NCI-H69 (cell line): ENCODE data around the gene TAF11L4.
"Not testable (repeated sequence)": the region's sequence is repeated elsewhere in the genome, so short reads cannot be mapped to it uniquely, and the experiment has no call there.

ENCODE experiments used
- DNase-seq: peaks from one replicate; lab custom pipeline; 2025; lab: John Stamatoyannopoulos, UW

TAF11L4 gene

GRCh38 chr5:17521501-17521900, at the start of gene TAF11L4:
Gene TAF11L4, plus strand, starts transcription at chr5:17521801.
- DNase-seq = not testable (repeated sequence)

- not testable (repeated sequence) for DNase-seq
Observed at GRCh38 chr5:17475064-17475463, 46.5 kb upstream of the TAF11L4 start.

GRCh38 chr5:17477043-17477442, 44.6 kb upstream of the TAF11L4 start:
- DNase-seq = no peak

- DNase-seq = no peak
Observed at GRCh38 chr5:17477573-17478265, 43.9 kb upstream of the TAF11L4 start.

GRCh38 chr5:17481378-17481777, 40.2 kb upstream of the TAF11L4 start:
- DNase-seq = no peak

GRCh38 chr5:17482790-17483189, 38.8 kb upstream of the TAF11L4 start:
- no peak for DNase-seq

- not testable (repeated sequence) for DNase-seq
Observed at GRCh38 chr5:17486464-17487173, 35.0 kb upstream of the TAF11L4 start.

GRCh38 chr5:17487174-17487512, 34.5 kb upstream of the TAF11L4 start:
- DNase-seq = no peak

- DNase-seq = not testable (repeated sequence)
Observed at GRCh38 chr5:17491257-17491656, 30.3 kb upstream of the TAF11L4 start.

- DNase-seq = no peak
Observed at GRCh38 chr5:17492770-17493169, 28.8 kb upstream of the TAF11L4 start.

GRCh38 chr5:17497446-17497845, 24.2 kb upstream of the TAF11L4 start:
- no peak for DNase-seq

GRCh38 chr5:17497931-17498330, 23.7 kb upstream of the TAF11L4 start, which contains the start of gene TAF11L2:
Gene TAF11L2, plus strand, starts transcription at chr5:17498231.
- not testable (repeated sequence) for DNase-seq

GRCh38 chr5:17511775-17512325, 9.8 kb upstream of the TAF11L4 start:
- DNase-seq = no peak

- not testable (repeated sequence) for DNase-seq
Observed at GRCh38 chr5:17517526-17517925, 4.1 kb upstream of the TAF11L4 start.

GRCh38 chr5:17518067-17518466, 3.5 kb upstream of the TAF11L4 start, which contains the start of gene TAF11L3:
Gene TAF11L3, plus strand, starts transcription at chr5:17518367.
- not testable (repeated sequence) for DNase-seq

- DNase-seq = not testable (repeated sequence)
Observed at GRCh38 chr5:17519508-17519907, 2.1 kb upstream of the TAF11L4 start.

GRCh38 chr5:17524935-17525334, 3.3 kb downstream of the TAF11L4 start, which contains the start of gene TAF11L5:
Gene TAF11L5, plus strand, starts transcription at chr5:17525235.
- DNase-seq = not testable (repeated sequence)

GRCh38 chr5:17526504-17526903, 4.9 kb downstream of the TAF11L4 start:
- DNase-seq = not testable (repeated sequence)

- DNase-seq = not testable (repeated sequence)
Observed at GRCh38 chr5:17528369-17528768, 6.8 kb downstream of the TAF11L4 start, which contains the start of gene TAF11L6. Gene TAF11L6, plus strand, starts transcription at chr5:17528669.
